H9 (cell line): ENCODE data around the gene CCDC9B. TPM values are rescaled to one million over a fixed set of nuclear protein-coding genes. Genes with fewer than 3 reads are reported as not detected.

Experiments used
- DNase-seq: peaks from one replicate; pipeline ENCODE4 v3.0.0-alpha.2; 2017
- H2AFZ ChIP-seq: one replicate; pipeline ENCODE4 v1.6.1; 2013; ENCODE audit warnings: mild to moderate bottlenecking, low read length, control low read depth, moderate library complexity
- H2AK5ac ChIP-seq: 2 replicates; pipeline ENCODE4 v1.6.1; 2013; ENCODE audit warnings: low read length, control low read depth, mixed read lengths; ENCODE audit not compliant: insufficient read length
- H2BK120ac ChIP-seq: one replicate; pipeline ENCODE4 v1.6.1; 2013; ENCODE audit warnings: low read depth, mild to moderate bottlenecking, low read length, control low read depth, inconsistent platforms; ENCODE audit not compliant: poor library complexity, severe bottlenecking
- H2BK12ac ChIP-seq: 2 replicates; pipeline ENCODE4 v1.6.1; 2013; ENCODE audit warnings: low read length, control low read depth, mixed read lengths, low read depth; ENCODE audit not compliant: insufficient read length
- H2BK15ac ChIP-seq: 2 replicates; pipeline ENCODE4 v1.6.1; 2013; ENCODE audit warnings: low read depth, low read length, control low read depth
- H2BK20ac ChIP-seq: one replicate; pipeline ENCODE4 v1.6.1; 2013; ENCODE audit warnings: low read depth, mild to moderate bottlenecking, low read length, control low read depth, inconsistent platforms; ENCODE audit not compliant: poor library complexity, severe bottlenecking
- H2BK5ac ChIP-seq: 2 replicates; pipeline ENCODE4 v1.6.1; 2013; ENCODE audit warnings: low read length, control low read depth, mixed read lengths; ENCODE audit not compliant: insufficient read length
- H3K14ac ChIP-seq: 2 replicates; pipeline ENCODE4 v1.6.1; 2013; ENCODE audit warnings: low read length, control low read depth; ENCODE audit not compliant: insufficient read depth
- H3K18ac ChIP-seq: 2 replicates; pipeline ENCODE4 v1.6.1; 2013; ENCODE audit warnings: low read depth, mild to moderate bottlenecking, mixed read lengths, low read length, control low read depth; ENCODE audit not compliant: insufficient read length
- H3K23ac ChIP-seq: 2 replicates; pipeline ENCODE4 v1.6.1; 2013; ENCODE audit warnings: low read length, control low read depth, mixed read lengths, low read depth; ENCODE audit not compliant: insufficient read length
- H3K23me2 ChIP-seq: 2 replicates; pipeline ENCODE4 v1.6.1; 2013; ENCODE audit warnings: low read depth, mild to moderate bottlenecking, mixed read lengths, low read length, control low read depth; ENCODE audit not compliant: insufficient read length, poor library complexity, severe bottlenecking
- H3K27ac ChIP-seq: 2 replicates; pipeline ENCODE4 v1.5.1; 2013; ENCODE audit warnings: low read length, control low read depth, mixed read lengths, low read depth; ENCODE audit not compliant: insufficient read length
- H3K27me3 ChIP-seq: 2 replicates; pipeline ENCODE4 v1.6.1; 2013; ENCODE audit warnings: low read length, control low read depth, inconsistent platforms; ENCODE audit not compliant: insufficient read depth
- H3K4ac ChIP-seq: 2 replicates; pipeline ENCODE4 v1.6.1; 2013; ENCODE audit warnings: low read depth, mild to moderate bottlenecking, control low read depth, inconsistent platforms, low read length, moderate library complexity
- H3K4me1 ChIP-seq: 2 replicates; pipeline ENCODE4 v1.6.1; 2013; ENCODE audit warnings: low read length, control low read depth, inconsistent platforms; ENCODE audit not compliant: insufficient read depth
- H3K4me2 ChIP-seq: 2 replicates; pipeline ENCODE4 v1.6.1; 2013; ENCODE audit warnings: low read length, control low read depth, mixed read lengths; ENCODE audit not compliant: insufficient read length, insufficient read depth
- H3K56ac ChIP-seq: 2 replicates; pipeline ENCODE4 v1.6.1; 2013; ENCODE audit warnings: low read depth, mild to moderate bottlenecking, mixed read lengths, low read length, control low read depth; ENCODE audit not compliant: insufficient read length
- H3K79me1 ChIP-seq: 2 replicates; pipeline ENCODE4 v1.6.1; 2013; ENCODE audit warnings: low read depth, mild to moderate bottlenecking, moderate library complexity, low read length, control low read depth, inconsistent platforms; ENCODE audit not compliant: insufficient read depth, poor library complexity, severe bottlenecking
- H3K79me2 ChIP-seq: 2 replicates; pipeline ENCODE4 v1.6.1; 2013; ENCODE audit warnings: low read length, control low read depth, inconsistent platforms; ENCODE audit not compliant: insufficient read depth
- H3K9ac ChIP-seq: 2 replicates; pipeline ENCODE4 v1.6.1; 2013; ENCODE audit warnings: low read length, control low read depth, mixed read lengths; ENCODE audit not compliant: insufficient read length; ENCODE audit errors: extremely low read depth
- H3K9me3 ChIP-seq: one replicate; pipeline ENCODE4 v1.6.1; 2013; ENCODE audit warnings: low read depth, low read length, inconsistent platforms; ENCODE audit not compliant: control insufficient read depth
- H3T11ph ChIP-seq: one replicate; pipeline ENCODE4 v1.6.1; 2013; ENCODE audit warnings: mild to moderate bottlenecking, low read length, control low read depth, inconsistent platforms
- H4K20me1 ChIP-seq: one replicate; pipeline ENCODE4 v1.6.1; 2013; ENCODE audit not compliant: control insufficient read depth, insufficient read length, insufficient read depth
- H4K5ac ChIP-seq: 2 replicates; pipeline ENCODE4 v1.6.1; 2013; ENCODE audit warnings: low read depth, mild to moderate bottlenecking, mixed read lengths, low read length, control low read depth; ENCODE audit not compliant: insufficient read length
- H4K8ac ChIP-seq: replicated peaks from 2 replicates; pipeline ENCODE4 v1.6.1; 2013; ENCODE audit warnings: low read length, control low read depth, mixed read lengths, low read depth; ENCODE audit not compliant: insufficient read length
- H4K91ac ChIP-seq: 2 replicates; pipeline ENCODE4 v1.6.1; 2013; ENCODE audit warnings: low read depth, mild to moderate bottlenecking, moderate library complexity, mixed read lengths, low read length, control low read depth; ENCODE audit not compliant: insufficient read length
- H3K27ac Mint-ChIP-seq, 3 experiments: 2 replicates in 2 of 3; 3 replicates in 1 of 3; pipeline ENCODE4 v1.8.0; 2020 to 2021; ENCODE audit warnings: mixed read lengths in 3 of 3, mild to moderate bottlenecking in 1 of 3, moderate library complexity in 1 of 3
- H3K27me3 Mint-ChIP-seq: 2 replicates; pipeline ENCODE4 v1.8.0; 2021; ENCODE audit warnings: low read depth, mild to moderate bottlenecking, moderate library complexity, mixed read lengths
- H3K36me3 Mint-ChIP-seq, 3 experiments: 2 replicates in 2 of 3; 3 replicates in 1 of 3; pipeline ENCODE4 v1.8.0; 2020 to 2021; ENCODE audit warnings: low read depth in 3 of 3, mixed read lengths in 3 of 3; ENCODE audit not compliant: insufficient read depth in 1 of 3
- H3K4me1 Mint-ChIP-seq, 2 experiments: 2 replicates each; pipeline ENCODE4 v1.8.0; 2020; ENCODE audit warnings: mixed read lengths in 2 of 2
- H3K4me3 Mint-ChIP-seq, 2 experiments: 2 replicates in 1 of 2; 3 replicates in 1 of 2; pipeline ENCODE4 v1.8.0; 2020 to 2021; ENCODE audit warnings: mild to moderate bottlenecking in 2 of 2, mixed read lengths in 2 of 2, moderate library complexity in 1 of 2
- H3K9me3 Mint-ChIP-seq, 2 experiments: 2 replicates in 1 of 2; 3 replicates in 1 of 2; pipeline ENCODE4 v1.8.0; 2020; ENCODE audit warnings: mild to moderate bottlenecking in 2 of 2, mixed read lengths in 2 of 2, moderate library complexity in 1 of 2
- WGBS: extraction: QIAGEN DNeasy Blood & Tissue Kit; methylation state at CpG from one replicate; pipeline ENCODE4 v1.1.7; 2013; ENCODE audit warnings: missing lambda C conversion rate, low lambda C conversion rate, mixed read lengths; ENCODE audit not compliant: insufficient read length; ENCODE audit errors: extremely low coverage; 5-methylcytosine and 5-hydroxymethylcytosine counted together
- total RNA-seq: library from RNA; stranded (reverse); gene quantifications from 2 replicates; pipeline ENCODE4 v1.2.1, GENCODE V29; 2021
- TF ChIP-seq, protein P1 (sequence below): fragments of 200-600 bp; sonication (generic); conservative IDR thresholded peaks from 3 replicates; pipeline ENCODE4 v1.8.0; 2021; ENCODE audit warnings: antibody characterized with exemption, mild to moderate bottlenecking

Gene CCDC9B
- total RNA-seq, 1 experiment from 2014 or later = 0.48 TPM

DNA sequence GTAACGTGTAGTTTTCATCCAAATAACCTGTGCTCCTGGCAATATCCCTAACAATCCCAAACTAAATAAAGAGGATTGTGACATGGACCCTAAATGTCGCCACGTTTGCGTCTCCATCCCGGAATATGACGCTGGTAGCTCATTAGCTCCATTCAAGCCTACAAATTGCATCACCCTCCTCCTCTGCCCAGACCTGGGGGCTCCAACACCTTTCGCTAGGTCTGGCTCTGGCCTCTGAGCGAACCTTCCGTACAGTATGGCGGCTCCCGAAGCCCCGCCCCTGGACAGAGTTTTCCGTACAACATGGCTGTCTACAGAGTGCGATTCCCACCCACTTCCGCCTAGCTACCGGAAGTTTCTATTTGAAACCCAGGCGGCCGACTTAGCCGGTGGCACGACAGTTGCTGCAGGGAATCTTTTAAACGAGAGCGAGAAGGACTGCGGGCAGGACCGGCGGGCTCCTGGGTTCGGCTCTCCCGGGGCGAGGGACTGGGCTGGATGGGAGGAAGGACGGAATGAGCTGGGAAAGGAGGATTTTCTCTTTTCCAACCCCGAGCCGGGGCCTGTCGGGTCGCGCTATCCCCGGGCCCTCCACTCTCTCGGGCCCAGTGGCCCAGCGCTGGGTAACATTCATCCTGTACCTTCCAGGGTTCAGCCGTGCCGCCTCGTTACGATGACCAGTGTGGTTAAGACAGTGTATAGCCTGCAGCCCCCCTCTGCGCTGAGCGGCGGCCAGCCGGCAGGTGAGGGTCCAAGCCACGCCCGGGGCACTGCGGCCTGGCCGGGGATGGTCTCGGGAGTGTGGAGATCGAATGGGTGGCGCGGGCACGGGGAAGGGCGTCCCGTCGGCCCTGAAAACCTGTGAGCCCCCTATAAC lies 42.1 kb upstream of the CCDC9B start, which contains the start of gene KNSTRN:
TSS of gene KNSTRN (plus strand) at position 142 of the 877 bp plus-strand sequence. CDS start at position 257, 115 bp downstream.
- H3K4me3 Mint-ChIP-seq = peak within 1 kb of the TSS; percentile 83 to 92
- Histone ChIP-seq H4K8ac (no peak within 1 kb of the TSS), H3K9me3 (no peaks in the 10 kb centered on the region), H2AK5ac (no peak within 1 kb of the TSS), H3T11ph (no peak within 1 kb of the TSS), H2BK12ac (no peak within 1 kb of the TSS), H2BK120ac (no peak within 1 kb of the TSS), H3K9ac (peak within 1 kb of the TSS; percentile 85), H3K14ac (peak within 1 kb of the TSS; percentile 84), H3K79me1 (peaks cover 4% of the 10 kb centered on the region), H3K4ac (no peak within 1 kb of the TSS), H4K20me1 (no peaks in the 10 kb centered on the region), H2BK15ac (no peak within 1 kb of the TSS), H3K79me2 (peaks cover 7% of the 10 kb centered on the region; the same call in 1 of the 2 replicates), H4K91ac (no peak within 1 kb of the TSS), H3K23me2 (peaks cover 5% of the 10 kb centered on the region), H3K27ac (no peak within 1 kb of the TSS), H3K18ac (peak within 1 kb of the TSS; percentile 61), H3K4me2 (peak within 1 kb of the TSS; percentile 91), H2BK5ac (no peak within 1 kb of the TSS), H3K56ac (no peak within 1 kb of the TSS), H2BK20ac (no peak within 1 kb of the TSS), H4K5ac (no peak within 1 kb of the TSS), H3K4me1 (peaks cover 4% of the 10 kb centered on the region), H3K27me3 (no peaks in the 10 kb centered on the region), H3K23ac (no peak within 1 kb of the TSS), H2AFZ (peak within 1 kb of the TSS; percentile 65)
- TF ChIP-seq, protein P1, sequence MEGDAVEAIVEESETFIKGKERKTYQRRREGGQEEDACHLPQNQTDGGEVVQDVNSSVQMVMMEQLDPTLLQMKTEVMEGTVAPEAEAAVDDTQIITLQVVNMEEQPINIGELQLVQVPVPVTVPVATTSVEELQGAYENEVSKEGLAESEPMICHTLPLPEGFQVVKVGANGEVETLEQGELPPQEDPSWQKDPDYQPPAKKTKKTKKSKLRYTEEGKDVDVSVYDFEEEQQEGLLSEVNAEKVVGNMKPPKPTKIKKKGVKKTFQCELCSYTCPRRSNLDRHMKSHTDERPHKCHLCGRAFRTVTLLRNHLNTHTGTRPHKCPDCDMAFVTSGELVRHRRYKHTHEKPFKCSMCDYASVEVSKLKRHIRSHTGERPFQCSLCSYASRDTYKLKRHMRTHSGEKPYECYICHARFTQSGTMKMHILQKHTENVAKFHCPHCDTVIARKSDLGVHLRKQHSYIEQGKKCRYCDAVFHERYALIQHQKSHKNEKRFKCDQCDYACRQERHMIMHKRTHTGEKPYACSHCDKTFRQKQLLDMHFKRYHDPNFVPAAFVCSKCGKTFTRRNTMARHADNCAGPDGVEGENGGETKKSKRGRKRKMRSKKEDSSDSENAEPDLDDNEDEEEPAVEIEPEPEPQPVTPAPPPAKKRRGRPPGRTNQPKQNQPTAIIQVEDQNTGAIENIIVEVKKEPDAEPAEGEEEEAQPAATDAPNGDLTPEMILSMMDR = no peak
- H3K27me3 Mint-ChIP-seq = no peaks in the 10 kb centered on the region
- peak within 1 kb of the TSS; percentile 80 to 97 (median 93) for H3K27ac Mint-ChIP-seq
- DNase-seq = peak; percentile 97
- no CpG with 5 or more reads among the region's 57 CpGs for WGBS
- H3K4me1 Mint-ChIP-seq = peaks cover 18 to 20% of the 10 kb centered on the region in 2 experiments
- H3K36me3 Mint-ChIP-seq = peaks cover 33 to 42% (median 38%) of the 10 kb centered on the region in 3 experiments
- peaks cover 2 to 7% of the 10 kb centered on the region in 2 experiments; a peak in 3 of 5 replicates for H3K9me3 Mint-ChIP-seq
